Activated CD4-positive, alpha-beta T cell treated with anti-CD3 and anti-CD28 coated beads, Interleukin-2, amount 50 U/mL, for 16 hours (primary cell): ENCODE results near the gene KCNQ1.

Experiments used
- DNase-seq: peaks from one replicate; pipeline ENCODE4 v3.0.0-alpha.2; 2020

KCNQ1 gene

GRCh38 chr11:2818503-2818902 is 373.7 kb downstream of the KCNQ1 start:
- no peak for DNase-seq

- DNase-seq: no peak
Observed at GRCh38 chr11:2819316-2819715, 374.5 kb downstream of the KCNQ1 start.

GRCh38 chr11:2820976-2821375 is 376.2 kb downstream of the KCNQ1 start:
- DNase-seq: no peak

GRCh38 chr11:2821891-2822290 is 377.1 kb downstream of the KCNQ1 start:
- no peak for DNase-seq

- DNase-seq: no peak
Observed at GRCh38 chr11:2824851-2825250, 380.0 kb downstream of the KCNQ1 start.

GRCh38 chr11:2825261-2825888 is 380.6 kb downstream of the KCNQ1 start:
- no peak for DNase-seq

GRCh38 chr11:2825889-2826678 is 381.3 kb downstream of the KCNQ1 start:
- DNase-seq: no peak

GRCh38 chr11:2826679-2827056 is 381.9 kb downstream of the KCNQ1 start:
- no peak for DNase-seq

GRCh38 chr11:2827256-2827655 is 382.4 kb downstream of the KCNQ1 start:
- no peak for DNase-seq

GRCh38 chr11:2827792-2828191 is 383.0 kb downstream of the KCNQ1 start:
- DNase-seq: no peak

GRCh38 chr11:2828585-2829330 is 383.9 kb downstream of the KCNQ1 start:
- no peak for DNase-seq

GRCh38 chr11:2830030-2830812 is 385.4 kb downstream of the KCNQ1 start:
- DNase-seq: no peak

- no peak for DNase-seq
Observed at GRCh38 chr11:2830886-2831285, 386.1 kb downstream of the KCNQ1 start.

- DNase-seq: no peak
Observed at GRCh38 chr11:2831781-2832532, 387.1 kb downstream of the KCNQ1 start.

- DNase-seq: no peak
Observed at GRCh38 chr11:2832533-2833020, 387.8 kb downstream of the KCNQ1 start.

- DNase-seq: no peak
Observed at GRCh38 chr11:2833051-2833715, 388.4 kb downstream of the KCNQ1 start.

- no peak for DNase-seq
Observed at GRCh38 chr11:2833716-2834502, 389.1 kb downstream of the KCNQ1 start.

- no peak for DNase-seq
Observed at GRCh38 chr11:2834503-2835273, 389.9 kb downstream of the KCNQ1 start.

GRCh38 chr11:2835296-2835695 is 390.5 kb downstream of the KCNQ1 start:
- no peak for DNase-seq

- DNase-seq: no peak
Observed at GRCh38 chr11:2835751-2836150, 390.9 kb downstream of the KCNQ1 start.
